ENCODE data around the gene WNK4. TPM values are rescaled to one million over a fixed set of nuclear protein-coding genes. Genes with fewer than 3 reads are reported as not detected.
A peak's percentile ranks its signal among the peaks of the same experiment; 100 is the strongest.

The WNK4 gene
- total and polyA plus RNA-seq, 9 of the 15 experiments (the other 6 are each of a cell fraction or from before 2014, with no cell fraction given): 0.32 to 25.8 (median 4.5) TPM

- no peak for TF ChIP-seq HMGXB4 (CRISPR knock-in tag; IDR thresholded peaks at IDR 0.05)
- TF ChIP-seq FOXJ2 (tag; IDR thresholded peaks at IDR 0.05): no peak
- TF ChIP-seq, protein P1, sequence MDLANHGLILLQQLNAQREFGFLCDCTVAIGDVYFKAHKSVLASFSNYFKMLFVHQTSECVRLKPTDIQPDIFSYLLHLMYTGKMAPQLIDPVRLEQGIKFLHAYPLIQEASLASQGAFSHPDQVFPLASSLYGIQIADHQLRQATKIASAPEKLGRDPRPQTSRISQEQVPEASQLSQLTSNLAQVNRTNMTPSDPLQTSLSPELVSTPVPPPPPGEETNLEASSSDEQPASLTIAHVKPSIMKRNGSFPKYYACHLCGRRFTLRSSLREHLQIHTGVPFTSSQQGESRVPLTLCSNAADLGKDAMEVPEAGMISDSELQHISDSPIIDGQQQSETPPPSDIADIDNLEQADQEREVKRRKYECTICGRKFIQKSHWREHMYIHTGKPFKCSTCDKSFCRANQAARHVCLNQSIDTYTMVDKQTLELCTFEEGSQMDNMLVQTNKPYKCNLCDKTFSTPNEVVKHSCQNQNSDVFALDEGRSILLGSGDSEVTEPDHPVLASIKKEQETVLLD (IDR thresholded peaks at IDR 0.05): peak; percentile 28; the same call in 1 of the 2 replicates
- TF ChIP-seq ILK (tag; IDR thresholded peaks at IDR 0.05; ENCODE audit: borderline replicate concordance, low read depth): no peak
- TF ChIP-seq ZMIZ1 (IDR thresholded peaks at IDR 0.05; ENCODE audit: low read depth in 2 of 2, low read length in 2 of 2): peak in 1 of 2 experiments; percentile 55; a peak in 1 of 4 replicates
- no peak for TF ChIP-seq NFRKB (IDR thresholded peaks at IDR 0.05; ENCODE audit: low read depth)
- peak; percentile 100 for TF ChIP-seq KDM1A (IDR thresholded peaks at IDR 0.05)
- no peak for TF ChIP-seq PHTF2 (CRISPR knock-in tag; IDR thresholded peaks at IDR 0.05)
- no peak for TF ChIP-seq ATF4 (CRISPR knock-in tag; IDR thresholded peaks at IDR 0.05)
- no peak for TF ChIP-seq ZNF707 (CRISPR knock-in tag; conservative IDR thresholded peaks at IDR 0.05)
- TF ChIP-seq DPF2 (IDR thresholded peaks at IDR 0.05): peak; percentile 86
- no peak for TF ChIP-seq SMAD1 (IDR thresholded peaks at IDR 0.05; ENCODE audit: low read depth, low read length, partially characterized antibody)
- TF ChIP-seq ZNF239 (CRISPR knock-in tag; IDR thresholded peaks at IDR 0.05): 0 out of 2 replicates have a peak, but pooled peaks have one; percentile 19
- TF ChIP-seq SPI1 (IDR thresholded peaks at IDR 0.05; ENCODE audit: borderline replicate concordance, low read depth, low read length): peak; percentile 98
- TF ChIP-seq TCF3 (CRISPR knock-in tag; IDR thresholded peaks at IDR 0.05): peak; percentile 97
- TF ChIP-seq ZNF175 (CRISPR knock-in tag; IDR thresholded peaks at IDR 0.05; ENCODE audit: low read depth): no peak
- TF ChIP-seq ZNF23 (CRISPR knock-in tag; IDR thresholded peaks at IDR 0.05): no peak
Observed at GRCh38 chr17:42750739-42751344, 29.6 kb upstream of the WNK4 start (continued).

All from K562 (cell line).